Smooth muscle cell of bladder (primary cell): ENCODE measurements around the gene F13A1. TPM values are rescaled to one million over a fixed set of nuclear protein-coding genes. Genes with fewer than 3 reads are reported as not detected.

Experiments
- total RNA-seq: library from RNA; depleted of rRNA; stranded (reverse); fragments of >200 nt; gene quantifications from 2 replicates; pipeline ENCODE4 v1.2.3, GENCODE V29; 2014

F13A1 gene
- total RNA-seq: not detected in 2 replicates

DNA sequence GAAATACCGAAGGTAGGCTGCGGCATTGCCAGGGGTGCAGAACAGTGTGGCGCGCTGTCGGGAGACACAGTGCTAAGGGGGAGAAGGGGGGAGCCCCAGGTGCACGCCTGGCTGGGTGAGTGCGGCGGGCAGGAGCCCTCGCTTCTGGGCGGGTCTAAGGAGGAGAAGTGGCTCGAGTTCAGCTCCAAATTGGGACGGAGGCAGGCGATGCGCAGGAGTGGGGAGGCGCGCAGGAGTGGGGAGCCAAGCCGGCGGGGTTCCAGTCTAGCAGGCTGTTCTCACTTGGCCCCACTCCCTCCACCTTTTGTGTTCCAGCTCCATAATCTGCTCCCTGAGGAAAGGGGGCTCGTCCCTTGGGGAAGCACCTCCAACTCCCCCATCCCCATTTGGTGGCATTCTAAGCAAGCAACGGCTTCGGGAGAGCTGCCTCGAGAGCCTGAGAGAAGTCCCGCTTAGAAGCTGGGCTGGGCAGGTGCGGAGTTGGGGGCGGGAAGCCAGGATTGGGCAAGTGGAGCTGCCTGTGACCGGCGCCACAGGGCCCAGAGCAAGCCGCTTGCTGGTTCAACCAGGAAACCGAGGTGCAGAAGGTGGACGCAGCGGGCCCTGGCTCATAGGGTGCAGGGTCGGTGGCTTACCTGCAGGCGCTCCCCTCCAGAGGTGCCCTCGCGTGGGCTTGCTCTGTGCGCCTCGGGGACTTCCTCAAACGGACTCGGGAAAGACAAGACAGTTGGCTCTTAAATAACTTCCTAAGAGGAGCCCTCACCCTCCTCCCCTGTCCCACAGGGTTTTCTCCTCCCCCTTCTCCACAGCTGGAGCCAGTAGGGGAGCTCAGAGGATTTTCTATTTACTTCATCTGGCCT is at the start of gene F13A1:
Gene F13A1, minus strand, starts transcription at position 711 of the 860 bp plus-strand sequence. CDS start 1,998 bp downstream, outside the sequence.

